Ishikawa (cell line): Measurements from ENCODE around the gene ARL8B.

ENCODE experiments used
- EP300 ChIP-seq: IDR thresholded peaks from 2 replicates; pipeline ENCODE4 v1.6.1; 2012; ENCODE audit warnings: borderline replicate concordance
- REST ChIP-seq: IDR thresholded peaks from 2 replicates; pipeline ENCODE4 v1.6.1; 2012; ENCODE audit warnings: low read depth, mild to moderate bottlenecking
- TF ChIP-seq, protein P1 (sequence below): IDR thresholded peaks from 2 replicates; pipeline ENCODE4 v1.6.1; 2012

DNA sequence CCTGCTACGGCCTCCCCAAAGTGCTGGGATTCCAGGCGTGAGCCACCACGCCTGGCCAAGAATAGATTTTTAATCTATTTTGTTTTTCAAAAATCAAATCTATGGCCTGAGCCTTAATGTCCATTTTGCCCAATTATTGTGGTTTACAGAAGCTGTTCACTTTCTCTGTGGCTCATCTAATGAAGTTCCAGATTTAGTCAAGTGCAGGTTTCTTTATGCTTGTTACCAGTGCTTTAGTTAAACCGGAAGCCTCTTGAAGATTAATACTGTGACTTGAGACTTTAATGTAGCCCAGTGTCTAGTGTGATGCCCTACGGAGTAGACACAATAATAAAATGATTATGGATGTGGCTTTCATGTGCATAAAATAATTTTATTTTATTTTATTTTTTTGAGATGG, 48.9 kb downstream of the ARL8B start:
- no peak for TF ChIP-seq EP300
- TF ChIP-seq, protein P1, sequence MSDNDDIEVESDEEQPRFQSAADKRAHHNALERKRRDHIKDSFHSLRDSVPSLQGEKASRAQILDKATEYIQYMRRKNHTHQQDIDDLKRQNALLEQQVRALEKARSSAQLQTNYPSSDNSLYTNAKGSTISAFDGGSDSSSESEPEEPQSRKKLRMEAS: no peak
- no peak for TF ChIP-seq REST
